GM12878 (cell line): ENCODE results near the gene SLC6A20. TPM values are rescaled to one million over a fixed set of nuclear protein-coding genes. Genes with fewer than 3 reads are reported as not detected.

Experiments used
- ATAC-seq: fragments of 200-7000 bp; cut with Tn5 transposase; 3 replicates; pipeline ENCODE4 v1.9.1; 2020; ENCODE audit warnings: mild to moderate bottlenecking, moderate library complexity
- BruUV-seq: library from RNA; stranded (reverse); fragments of 400-500 nt; replicated peaks from 2 replicates; lab custom pipeline; 2021; lab: Mats Ljungman, UMichigan
- CTCF ChIA-PET: fragments of 300-600 bp; sonication (Branson Sonifier 250); formaldehyde crosslinking; extraction: SDS; loops from one replicate; lab custom pipeline; 2021; ENCODE audit warnings: inconsistent platforms; lab: Yijun Ruan, JAX
- POLR2A ChIA-PET: fragments of 350-600 bp; formaldehyde crosslinking; extraction: SDS; loops from one replicate; lab custom pipeline; 2021; ENCODE audit warnings: inconsistent platforms; lab: Charles Lee
- RAD21 ChIA-PET: fragments of 300-600 bp; sonication (Branson Sonifier 250); formaldehyde crosslinking; loops from one replicate; lab custom pipeline; 2023; ENCODE audit warnings: antibody characterized with exemption; ENCODE audit not compliant: unreplicated experiment; lab: Charles Lee
- SMC1A ChIA-PET: fragments of 300-600 bp; sonication (Branson Sonifier 250); formaldehyde crosslinking; loops from one replicate; lab custom pipeline; 2023; ENCODE audit not compliant: unreplicated experiment, uncharacterized antibody; lab: Charles Lee
- DNase-seq: peaks from one replicate; pipeline ENCODE4 v3.0.0-alpha.2; 2011; ENCODE audit warnings: low read depth, low spot score
- FAIRE-seq: peaks from 3 replicates; lab custom pipeline; 2011; peaks lifted over from hg19 to GRCh38; lab: Jason Lieb, UNC
- H2AFZ ChIP-seq: 2 replicates; pipeline ENCODE4 v1.6.0; 2011; ENCODE audit warnings: low read depth, low read length, control low read depth; ENCODE audit not compliant: control insufficient read depth
- H3K27ac ChIP-seq: 2 replicates; pipeline ENCODE4 v1.5.1; 2011; ENCODE audit warnings: control low read depth; ENCODE audit not compliant: control insufficient read depth, insufficient read depth
- H3K27me3 ChIP-seq, 2 experiments: replicated peaks in 1 of 2; 2 replicates each; pipeline versions ENCODE4 v1.6.0 to v1.6.1; 2011; ENCODE audit warnings: low read length in 1 of 2; ENCODE audit not compliant: control insufficient read depth in 2 of 2, insufficient read depth in 2 of 2
- H3K36me3 ChIP-seq, 2 experiments: 2 replicates each; pipeline ENCODE4 v1.5.1; 2011; ENCODE audit warnings: low read length in 1 of 2; ENCODE audit not compliant: control insufficient read depth in 2 of 2, insufficient read depth in 2 of 2
- H3K4me1 ChIP-seq: 2 replicates; pipeline ENCODE4 v1.6.1; 2011; ENCODE audit warnings: mild to moderate bottlenecking, low read length, moderate library complexity, mixed read lengths; ENCODE audit not compliant: control insufficient read depth, insufficient read depth
- H3K4me2 ChIP-seq: 2 replicates; pipeline ENCODE4 v1.6.0; 2011; ENCODE audit warnings: control low read depth; ENCODE audit not compliant: control insufficient read depth, insufficient read depth
- H3K4me3 ChIP-seq: fragments of 200-600 bp; sonication (generic); 2 replicates; pipeline ENCODE4 v1.5.1; 2016
- H3K79me2 ChIP-seq: 2 replicates; pipeline ENCODE4 v1.6.0; 2011; ENCODE audit warnings: low read length; ENCODE audit not compliant: control insufficient read depth, insufficient read depth
- H3K9ac ChIP-seq: 2 replicates; pipeline ENCODE4 v1.8.0; 2011; ENCODE audit warnings: low read length, control low read depth, mixed read lengths; ENCODE audit not compliant: control insufficient read depth, insufficient read depth
- H3K9me3 ChIP-seq: replicated peaks from 3 replicates; pipeline ENCODE4 v1.5.1; 2011; ENCODE audit warnings: mild to moderate bottlenecking, low read length; ENCODE audit not compliant: control insufficient read depth, insufficient read depth
- H4K20me1 ChIP-seq: 2 replicates; pipeline ENCODE4 v1.6.0; 2011; ENCODE audit not compliant: control insufficient read depth, insufficient read depth
- CHD1 ChIP-seq: IDR thresholded peaks from 2 replicates; pipeline ENCODE4 v1.6.1; 2012; ENCODE audit warnings: low read depth, low read length, improper control_type of control experiment
- CTCF ChIP-seq, 3 experiments: IDR thresholded peaks in 2 of 3; conservative IDR thresholded peaks in 1 of 3; 2 replicates each; pipeline ENCODE4 v1.5.1; 2011; ENCODE audit warnings: low read depth in 3 of 3, low read length in 3 of 3, mild to moderate bottlenecking in 3 of 3, control low read depth in 2 of 3, moderate library complexity in 2 of 3, inconsistent platforms in 1 of 3, mixed read lengths in 1 of 3; ENCODE audit not compliant: control insufficient read depth in 2 of 3, insufficient read depth in 1 of 3; ENCODE audit errors: extremely low read depth in 1 of 3
- EED ChIP-seq: sonication (generic); IDR thresholded peaks from 2 replicates; pipeline ENCODE4 v1.6.1; 2016; ENCODE audit warnings: antibody characterized with exemption, low read depth
- IRF4 ChIP-seq: IDR thresholded peaks from 2 replicates; pipeline ENCODE4 v1.6.1; 2011; ENCODE audit warnings: low read depth, low read length
- JUND ChIP-seq: IDR thresholded peaks from 2 replicates; pipeline ENCODE4 v1.6.1; 2012; ENCODE audit warnings: low read depth, mild to moderate bottlenecking, low read length, improper control_type of control experiment, moderate library complexity
- KDM1A ChIP-seq: fragments of 200-600 bp; sonication (generic); IDR thresholded peaks from 2 replicates; pipeline ENCODE4 v1.6.1; 2016; ENCODE audit warnings: borderline replicate concordance
- NFXL1 ChIP-seq: fragments of 450-650 bp; IDR thresholded peaks from 2 replicates; pipeline ENCODE4 v1.6.1; 2017; ENCODE audit warnings: antibody characterized with exemption, mild to moderate bottlenecking, borderline replicate concordance
- POU2F2 ChIP-seq: IDR thresholded peaks from 3 replicates; pipeline ENCODE4 v1.6.1; 2011; ENCODE audit warnings: low read depth, mild to moderate bottlenecking, low read length, borderline replicate concordance
- REST ChIP-seq: IDR thresholded peaks from 2 replicates; pipeline ENCODE4 v1.6.1; 2012; ENCODE audit warnings: mild to moderate bottlenecking, low read depth, low read length
- WGBS: methylation state at CpG from one replicate; pipeline ENCODE4 v1.1.6; 2016; ENCODE audit warnings: low lambda C conversion rate; ENCODE audit not compliant: insufficient replicate concordance, insufficient coverage; ENCODE audit errors: missing lambda C conversion rate; 5-methylcytosine and 5-hydroxymethylcytosine counted together
- in situ Hi-C: fragments of 300-500 bp; cut with MboI; formaldehyde crosslinking; loops from 9 replicates; pipeline ENCODE4 v1.14.3; 2018; ENCODE audit warnings: mixed read lengths
- intact Hi-C: fragments of 100-400 bp; cut with micrococcal nuclease; formaldehyde crosslinking; loops from one replicate; pipeline ENCODE4 v1.14.2; 2022; ENCODE audit not compliant: unreplicated experiment
- polyA plus RNA-seq, 11 experiments: library from polyadenylated mRNA; depleted of rRNA in 4 of 11; unstranded in 6 of 11; stranded (reverse) in 5 of 11; fragments of >200 nt; fragmentation: Nextera tagmentation in 4 of 11; fragmentation: Illumina TruSeq in 1 of 11; extraction: Ambion mirVana in 4 of 11; extraction: Trizol in 1 of 11; gene quantifications; 1 replicate in 1 of 11; 2 replicates in 10 of 11; pipeline versions ENCODE4 v1.2.1 to v1.2.3, GENCODE V29; 2011 to 2016; ENCODE audit warnings: inconsistent platforms in 2 of 11, missing spikeins in 2 of 11, low read depth in 1 of 11
- total RNA-seq, 4 experiments: library from RNA; depleted of rRNA in 3 of 4; stranded (reverse); fragments of >200 nt in 3 of 4; fragmentation: Illumina TruSeq in 1 of 4; extraction: Trizol in 1 of 4; gene quantifications; 2 replicates each; pipeline versions ENCODE4 v1.2.1 to v1.2.3, GENCODE V29; 2013 to 2021
- TF ChIP-seq, protein P1 (sequence below): fragments of 450-650 bp; formaldehyde crosslinking; IDR thresholded peaks from 2 replicates; pipeline ENCODE4 v1.5.0; 2022; ENCODE audit warnings: mild to moderate bottlenecking, missing genetic modification characterization

SLC6A20 gene
- total and polyA plus RNA-seq, 10 of the 15 experiments (the other 5 are each of a cell fraction or from before 2014, with no cell fraction given), result 0.31 to 4.1 (median 1.1) TPM

GRCh38 chr3:45746165-45746776 is 50.1 kb downstream of the SLC6A20 start (continued):
- TF ChIP-seq, protein P1, sequence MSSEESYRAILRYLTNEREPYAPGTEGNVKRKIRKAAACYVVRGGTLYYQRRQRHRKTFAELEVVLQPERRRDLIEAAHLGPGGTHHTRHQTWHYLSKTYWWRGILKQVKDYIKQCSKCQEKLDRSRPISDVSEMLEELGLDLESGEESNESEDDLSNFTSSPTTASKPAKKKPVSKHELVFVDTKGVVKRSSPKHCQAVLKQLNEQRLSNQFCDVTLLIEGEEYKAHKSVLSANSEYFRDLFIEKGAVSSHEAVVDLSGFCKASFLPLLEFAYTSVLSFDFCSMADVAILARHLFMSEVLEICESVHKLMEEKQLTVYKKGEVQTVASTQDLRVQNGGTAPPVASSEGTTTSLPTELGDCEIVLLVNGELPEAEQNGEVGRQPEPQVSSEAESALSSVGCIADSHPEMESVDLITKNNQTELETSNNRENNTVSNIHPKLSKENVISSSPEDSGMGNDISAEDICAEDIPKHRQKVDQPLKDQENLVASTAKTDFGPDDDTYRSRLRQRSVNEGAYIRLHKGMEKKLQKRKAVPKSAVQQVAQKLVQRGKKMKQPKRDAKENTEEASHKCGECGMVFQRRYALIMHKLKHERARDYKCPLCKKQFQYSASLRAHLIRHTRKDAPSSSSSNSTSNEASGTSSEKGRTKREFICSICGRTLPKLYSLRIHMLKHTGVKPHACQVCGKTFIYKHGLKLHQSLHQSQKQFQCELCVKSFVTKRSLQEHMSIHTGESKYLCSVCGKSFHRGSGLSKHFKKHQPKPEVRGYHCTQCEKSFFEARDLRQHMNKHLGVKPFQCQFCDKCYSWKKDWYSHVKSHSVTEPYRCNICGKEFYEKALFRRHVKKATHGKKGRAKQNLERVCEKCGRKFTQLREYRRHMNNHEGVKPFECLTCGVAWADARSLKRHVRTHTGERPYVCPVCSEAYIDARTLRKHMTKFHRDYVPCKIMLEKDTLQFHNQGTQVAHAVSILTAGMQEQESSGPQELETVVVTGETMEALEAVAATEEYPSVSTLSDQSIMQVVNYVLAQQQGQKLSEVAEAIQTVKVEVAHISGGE (CRISPR knock-in tag), result no peak
- no peak for TF ChIP-seq EED

GRCh38 chr3:45742461-45743089 is 53.8 kb downstream of the SLC6A20 start:
- no peaks in the 10 kb centered on the region for H3K79me2 ChIP-seq
- RAD21 ChIA-PET, result interaction anchor here (1.2 to 1.4 kb wide), 2 partner anchors 13 to 231 kb away, joined by 3 to 6 read pairs; no protein-coding TSS in a partner anchor
- TF ChIP-seq NFXL1 (no peak), JUND (no peak), KDM1A (no peak), CTCF (IDR thresholded peaks at IDR 0.05 in 2 of 3, conservative IDR thresholded peaks at IDR 0.05 in 1 of 3; ENCODE audit: control insufficient read depth in 2 of 3, extremely low read depth in 1 of 3, insufficient read depth in 1 of 3, low read depth in 3 of 3, low read length in 3 of 3) (no peak), POU2F2 (no peak), REST (no peak), IRF4 (no peak), CHD1 (no peak)
- TF ChIP-seq, all 136 proteins: peak for 0
- SMC1A ChIA-PET, result interaction anchor here (0.6 to 1.7 kb wide), 3 partner anchors 49 to 99 kb away, joined by 3 to 4 read pairs (median 4); partner anchors contain the start of gene LZTFL1
- no peak overlapping the region for H3K4me3 ChIP-seq
- POLR2A ChIA-PET, result no interaction called here
- no peak overlapping the region for H3K27ac ChIP-seq
- no TSS peak for BruUV-seq
- no peak for ATAC-seq
- intact Hi-C loops (no loop called here), in situ Hi-C loops (no loop called here)
- DNase-seq, result no peak
- no peak overlapping the region for H3K9ac ChIP-seq
- no peaks in the 10 kb centered on the region for H3K27me3 ChIP-seq
- CTCF ChIA-PET, result interaction anchor here (0.6 to 2.4 kb wide), 4 partner anchors 18 to 187 kb away, joined by 5 to 7 read pairs (median 6); no protein-coding TSS in a partner anchor
- H2AFZ ChIP-seq, result no peak overlapping the region
- no peak overlapping the region for H3K4me2 ChIP-seq
- 85% methylated on average over 4 of the region's 4 CpGs for WGBS
- H3K4me1 ChIP-seq, result no peaks in the 10 kb centered on the region
- no peaks in the 10 kb centered on the region for H3K9me3 ChIP-seq
- FAIRE-seq, result no peak
- no peaks in the 10 kb centered on the region for H4K20me1 ChIP-seq
- peaks cover 19 to 33% of the 10 kb centered on the region in 2 experiments for H3K36me3 ChIP-seq
